NCI-H2107 (cell line): ENCODE results near the gene SLC27A5.

ENCODE experiments used
- DNase-seq: peaks from one replicate; lab custom pipeline; 2025; lab: John Stamatoyannopoulos, UW

Gene SLC27A5

GRCh38 chr19:58511353-58512208, at the start of gene SLC27A5:
SLC27A5 (minus strand) TSS chr19:58511992; CDS start chr19:58511955, 37 bp downstream.
- DNase-seq = no peak

- DNase-seq = no peak
Observed at GRCh38 chr19:58560921-58561320, 49.1 kb upstream of the SLC27A5 start.

GRCh38 chr19:58560007-58560887, 48.5 kb upstream of the SLC27A5 start:
- DNase-seq = no peak

GRCh38 chr19:58559275-58560006, 47.6 kb upstream of the SLC27A5 start:
- no peak for DNase-seq

- DNase-seq = no peak
Observed at GRCh38 chr19:58558623-58559274, 47.0 kb upstream of the SLC27A5 start.

- no peak for DNase-seq
Observed at GRCh38 chr19:58558066-58558622, 46.4 kb upstream of the SLC27A5 start, which contains the start of gene UBE2M. UBE2M (minus strand) TSS chr19:58558611; CDS start chr19:58558381, 230 bp downstream.

- no peak for DNase-seq
Observed at GRCh38 chr19:58557221-58558065, 45.7 kb upstream of the SLC27A5 start.

GRCh38 chr19:58556622-58557220, 44.9 kb upstream of the SLC27A5 start:
- DNase-seq = no peak

- DNase-seq = no peak
Observed at GRCh38 chr19:58555920-58556621, 44.3 kb upstream of the SLC27A5 start.

- DNase-seq = no peak
Observed at GRCh38 chr19:58555369-58555885, 43.6 kb upstream of the SLC27A5 start.

GRCh38 chr19:58554494-58555368, 42.9 kb upstream of the SLC27A5 start, which contains the start of gene CHMP2A:
CHMP2A (minus strand) TSS chr19:58555105; CDS start chr19:58554212, 893 bp downstream.
- DNase-seq = no peak

- DNase-seq = no peak
Observed at GRCh38 chr19:58553799-58554493, 42.2 kb upstream of the SLC27A5 start.

GRCh38 chr19:58552655-58553054, 40.9 kb upstream of the SLC27A5 start:
- DNase-seq = no peak

- no peak for DNase-seq
Observed at GRCh38 chr19:58551577-58552471, 40.0 kb upstream of the SLC27A5 start.

- no peak for DNase-seq
Observed at GRCh38 chr19:58551123-58551497, 39.3 kb upstream of the SLC27A5 start.
